Astrocyte of the spinal cord (primary cell): ENCODE results near the gene NR1I2.

Experiments used
- DNase-seq: peaks from one replicate; pipeline ENCODE4 v3.0.0; 2011; ENCODE audit warnings: low read depth, low spot score
- H3K4me3 ChIP-seq: 2 replicates; pipeline ENCODE4 v1.5.1; 2011; ENCODE audit warnings: low read depth, mild to moderate bottlenecking, low read length, moderate library complexity
- in situ Hi-C: cut with HindIII; loops from 2 replicates; pipeline ENCODE4 v1.10.0; 2017; ENCODE audit warnings: low sequenced_read_pairs
- TF ChIP-seq, protein P1 (sequence below): IDR thresholded peaks from 2 replicates; pipeline ENCODE4 v1.5.1; 2012; ENCODE audit warnings: low read depth, mild to moderate bottlenecking, low read length, inconsistent platforms

NR1I2 gene

DNA sequence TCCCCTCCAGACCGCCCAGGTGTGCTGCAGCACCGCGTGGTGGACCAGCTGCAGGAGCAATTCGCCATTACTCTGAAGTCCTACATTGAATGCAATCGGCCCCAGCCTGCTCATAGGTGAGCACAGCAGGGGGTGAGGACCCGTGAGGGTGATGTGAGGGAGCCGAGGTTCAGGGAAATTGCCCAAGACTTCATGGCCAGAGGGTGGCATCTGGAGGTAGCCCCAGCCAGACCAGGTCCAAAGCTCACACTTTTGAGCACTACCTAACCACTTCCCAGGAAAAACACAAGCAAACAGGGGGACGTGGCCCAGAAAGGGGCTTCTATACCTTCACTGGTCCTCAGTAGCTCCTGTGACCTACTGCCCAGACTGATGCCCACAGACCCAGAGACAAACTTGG lies 33.8 kb downstream of the NR1I2 start:
- TF ChIP-seq, protein P1, sequence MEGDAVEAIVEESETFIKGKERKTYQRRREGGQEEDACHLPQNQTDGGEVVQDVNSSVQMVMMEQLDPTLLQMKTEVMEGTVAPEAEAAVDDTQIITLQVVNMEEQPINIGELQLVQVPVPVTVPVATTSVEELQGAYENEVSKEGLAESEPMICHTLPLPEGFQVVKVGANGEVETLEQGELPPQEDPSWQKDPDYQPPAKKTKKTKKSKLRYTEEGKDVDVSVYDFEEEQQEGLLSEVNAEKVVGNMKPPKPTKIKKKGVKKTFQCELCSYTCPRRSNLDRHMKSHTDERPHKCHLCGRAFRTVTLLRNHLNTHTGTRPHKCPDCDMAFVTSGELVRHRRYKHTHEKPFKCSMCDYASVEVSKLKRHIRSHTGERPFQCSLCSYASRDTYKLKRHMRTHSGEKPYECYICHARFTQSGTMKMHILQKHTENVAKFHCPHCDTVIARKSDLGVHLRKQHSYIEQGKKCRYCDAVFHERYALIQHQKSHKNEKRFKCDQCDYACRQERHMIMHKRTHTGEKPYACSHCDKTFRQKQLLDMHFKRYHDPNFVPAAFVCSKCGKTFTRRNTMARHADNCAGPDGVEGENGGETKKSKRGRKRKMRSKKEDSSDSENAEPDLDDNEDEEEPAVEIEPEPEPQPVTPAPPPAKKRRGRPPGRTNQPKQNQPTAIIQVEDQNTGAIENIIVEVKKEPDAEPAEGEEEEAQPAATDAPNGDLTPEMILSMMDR: no peak
- no peak for DNase-seq
- in situ Hi-C loops: no loop called here
- H3K4me3 ChIP-seq: no peak overlapping the region

DNA sequence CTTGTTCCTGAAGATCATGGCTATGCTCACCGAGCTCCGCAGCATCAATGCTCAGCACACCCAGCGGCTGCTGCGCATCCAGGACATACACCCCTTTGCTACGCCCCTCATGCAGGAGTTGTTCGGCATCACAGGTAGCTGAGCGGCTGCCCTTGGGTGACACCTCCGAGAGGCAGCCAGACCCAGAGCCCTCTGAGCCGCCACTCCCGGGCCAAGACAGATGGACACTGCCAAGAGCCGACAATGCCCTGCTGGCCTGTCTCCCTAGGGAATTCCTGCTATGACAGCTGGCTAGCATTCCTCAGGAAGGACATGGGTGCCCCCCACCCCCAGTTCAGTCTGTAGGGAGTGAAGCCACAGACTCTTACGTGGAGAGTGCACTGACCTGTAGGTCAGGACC lies 35.2 kb downstream of the NR1I2 start:
- in situ Hi-C loops: no loop called here
- TF ChIP-seq, protein P1: no peak
- no peak for DNase-seq
- no peak overlapping the region for H3K4me3 ChIP-seq

DNA sequence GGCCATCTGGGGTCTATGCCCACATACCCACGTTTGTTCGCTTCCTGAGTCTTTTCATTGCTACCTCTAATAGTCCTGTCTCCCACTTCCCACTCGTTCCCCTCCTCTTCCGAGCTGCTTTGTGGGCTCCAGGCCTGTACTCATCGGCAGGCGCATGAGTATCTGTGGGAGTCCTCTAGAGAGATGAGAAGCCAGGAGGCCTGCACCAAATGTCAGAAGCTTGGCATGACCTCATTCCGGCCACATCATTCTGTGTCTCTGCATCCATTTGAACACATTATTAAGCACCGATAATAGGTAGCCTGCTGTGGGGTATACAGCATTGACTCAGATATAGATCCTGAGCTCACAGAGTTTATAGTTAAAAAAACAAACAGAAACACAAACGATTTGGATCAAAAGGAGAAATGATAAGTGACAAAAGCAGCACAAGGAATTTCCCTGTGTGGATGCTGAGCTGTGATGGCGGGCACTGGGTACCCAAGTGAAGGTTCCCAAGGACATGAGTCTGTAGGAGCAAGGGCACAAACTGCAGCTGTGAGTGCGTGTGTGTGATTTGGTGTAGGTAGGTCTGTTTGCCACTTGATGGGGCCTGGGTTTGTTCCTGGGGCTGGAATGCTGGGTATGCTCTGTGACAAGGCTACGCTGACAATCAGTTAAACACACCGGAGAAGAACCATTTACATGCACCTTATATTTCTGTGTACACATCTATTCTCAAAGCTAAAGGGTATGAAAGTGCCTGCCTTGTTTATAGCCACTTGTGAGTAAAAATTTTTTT lies 35.9 kb downstream of the NR1I2 start:
- DNase-seq: no peak
- no peak overlapping the region for H3K4me3 ChIP-seq
- TF ChIP-seq, protein P1: no peak
- in situ Hi-C loops: no loop called here

DNA sequence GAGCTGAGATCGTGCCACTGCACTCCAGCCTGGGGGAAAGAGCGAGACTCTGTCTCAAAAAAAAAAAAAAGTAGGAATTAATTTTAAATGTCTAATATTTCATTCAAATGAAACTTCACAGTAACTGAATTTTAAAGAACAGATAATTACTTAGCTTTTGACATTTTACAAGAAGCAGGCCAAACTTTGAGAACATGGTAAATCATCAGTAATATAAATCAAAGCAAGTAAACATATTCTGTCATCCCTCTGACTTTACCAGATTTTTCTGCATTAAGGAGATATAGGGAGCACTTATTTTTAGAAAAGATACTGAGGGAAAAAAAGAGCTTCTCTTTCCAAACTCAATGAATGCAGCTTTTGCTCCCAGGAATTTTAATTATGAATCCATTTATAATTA lies 37.0 kb downstream of the NR1I2 start:
- in situ Hi-C loops: no loop called here
- no peak for DNase-seq
- TF ChIP-seq, protein P1: no peak
- no peak overlapping the region for H3K4me3 ChIP-seq

DNA sequence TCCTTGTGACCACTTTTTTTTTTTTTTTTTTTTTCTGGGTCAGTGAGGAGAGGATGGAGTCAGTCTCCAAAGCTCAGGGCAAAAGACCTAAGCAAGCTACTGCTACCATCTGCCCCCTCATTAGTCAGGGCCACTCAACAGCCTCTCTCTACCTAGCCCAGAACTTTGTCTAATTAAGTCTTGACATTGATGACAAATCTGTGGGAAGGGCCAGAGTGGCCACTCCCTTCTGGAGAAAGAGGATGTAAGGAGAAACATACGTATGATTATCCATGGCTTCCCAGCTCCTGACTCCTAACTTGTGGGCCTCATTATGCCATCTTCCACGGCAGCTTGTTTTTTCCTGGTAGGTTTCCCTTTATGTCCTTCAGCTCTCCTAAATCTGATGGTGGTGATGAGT lies 37.9 kb downstream of the NR1I2 start:
- in situ Hi-C loops: no loop called here
- DNase-seq: no peak
- TF ChIP-seq, protein P1: no peak
- H3K4me3 ChIP-seq: no peak overlapping the region

DNA sequence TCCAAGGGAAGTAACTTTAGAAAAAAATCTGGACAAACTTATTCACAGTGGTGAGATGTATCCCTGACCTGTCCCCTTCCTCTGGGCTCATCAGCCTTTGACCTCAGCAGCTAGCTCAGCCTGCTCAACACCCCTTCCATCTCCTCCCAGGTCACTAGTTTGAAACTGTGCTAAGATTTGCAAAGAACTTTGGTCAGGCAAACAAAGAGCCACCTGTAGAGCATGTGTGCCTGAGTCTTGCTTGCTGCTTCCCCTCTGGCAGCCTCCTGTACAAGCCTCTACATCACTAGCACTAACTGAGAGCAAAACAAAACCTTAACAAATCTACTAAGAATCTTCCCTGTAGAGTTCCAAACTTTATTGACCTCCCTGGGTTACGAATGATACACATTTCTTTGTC lies 43.9 kb downstream of the NR1I2 start:
- H3K4me3 ChIP-seq: no peak overlapping the region
- TF ChIP-seq, protein P1: no peak
- no peak for DNase-seq
- in situ Hi-C loops: no loop called here
